T-helper 2 cell treated with Interferon-gamma antibody and Interleukin-4, amounts not matched to agents 5 μg/mL and 100 μg/mL, for 36 hours (primary cell): ENCODE measurements around the gene LRRC10B.
"Not testable (repeated sequence)": the region's sequence is repeated elsewhere in the genome, so short reads cannot be mapped to it uniquely, and the experiment has no call there.

Source experiments
- DNase-seq: peaks from one replicate; pipeline ENCODE4 v3.0.0; 2021; ENCODE audit warnings: low spot score
- H3K27ac Mint-ChIP-seq: one replicate; pipeline ENCODE4 v1.8.0; 2021; ENCODE audit warnings: mild to moderate bottlenecking, mixed read lengths
- H3K27me3 Mint-ChIP-seq: one replicate; pipeline ENCODE4 v1.8.0; 2021; ENCODE audit warnings: low read depth, mixed read lengths
- H3K36me3 Mint-ChIP-seq: one replicate; pipeline ENCODE4 v1.8.0; 2021; ENCODE audit warnings: low read depth, mixed read lengths
- H3K4me1 Mint-ChIP-seq: one replicate; pipeline ENCODE4 v1.8.0; 2021; ENCODE audit warnings: low read depth, mixed read lengths
- H3K4me3 Mint-ChIP-seq: one replicate; pipeline ENCODE4 v1.8.0; 2022; ENCODE audit warnings: mild to moderate bottlenecking, moderate library complexity, mixed read lengths
- H3K9me3 Mint-ChIP-seq: one replicate; pipeline ENCODE4 v1.8.0; 2021; ENCODE audit warnings: mixed read lengths

The LRRC10B gene

GRCh38 chr11:61507962-61508861, at the start of gene LRRC10B:
LRRC10B (plus strand) TSS chr11:61508749; CDS start chr11:61508999, 250 bp downstream.
- H3K36me3 Mint-ChIP-seq, result no peaks in the 10 kb centered on the region
- peaks cover 45% of the 10 kb centered on the region for H3K27me3 Mint-ChIP-seq
- H3K27ac Mint-ChIP-seq, result no peak within 1 kb of the TSS
- H3K4me3 Mint-ChIP-seq, result peak within 1 kb of the TSS; percentile 69
- peaks cover 13% of the 10 kb centered on the region for H3K4me1 Mint-ChIP-seq
- peak; percentile 34 for DNase-seq
- H3K9me3 Mint-ChIP-seq, result no peaks in the 10 kb centered on the region

- Mint-ChIP-seq H3K9me3 (no peaks in the 10 kb centered on the region), H3K4me3 (no peak overlapping the region), H3K27me3 (no peaks in the 10 kb centered on the region), H3K4me1 (no peaks in the 10 kb centered on the region), H3K36me3 (peaks cover 6% of the 10 kb centered on the region), H3K27ac (no peak overlapping the region)
- no peak for DNase-seq
Observed at GRCh38 chr11:61460474-61460881, 48.1 kb upstream of the LRRC10B start.

- no peaks in the 10 kb centered on the region for H3K9me3 Mint-ChIP-seq
- no peaks in the 10 kb centered on the region for H3K4me1 Mint-ChIP-seq
- H3K4me3 Mint-ChIP-seq, result no peak overlapping the region
- DNase-seq, result no peak
- H3K27ac Mint-ChIP-seq, result no peak overlapping the region
- H3K36me3 Mint-ChIP-seq, result peaks cover 3% of the 10 kb centered on the region
- no peaks in the 10 kb centered on the region for H3K27me3 Mint-ChIP-seq
Observed at GRCh38 chr11:61460986-61461385, 47.6 kb upstream of the LRRC10B start.

GRCh38 chr11:61467602-61468001, 40.9 kb upstream of the LRRC10B start:
- not testable (repeated sequence) for H3K4me3 Mint-ChIP-seq, H3K36me3 Mint-ChIP-seq, H3K27me3 Mint-ChIP-seq, H3K4me1 Mint-ChIP-seq, DNase-seq, H3K27ac Mint-ChIP-seq, H3K9me3 Mint-ChIP-seq

GRCh38 chr11:61468002-61468401, 40.5 kb upstream of the LRRC10B start:
- Mint-ChIP-seq H3K9me3 (no peaks in the 10 kb centered on the region), H3K4me3 (no peak overlapping the region), H3K27ac (no peak overlapping the region), H3K27me3 (no peaks in the 10 kb centered on the region), H3K4me1 (peaks cover 5% of the 10 kb centered on the region), H3K36me3 (peaks cover 6% of the 10 kb centered on the region)
- DNase-seq, result no peak

- no peak for DNase-seq
- Mint-ChIP-seq H3K36me3 (peaks cover 10% of the 10 kb centered on the region), H3K9me3 (no peaks in the 10 kb centered on the region), H3K4me3 (no peak overlapping the region), H3K27me3 (no peaks in the 10 kb centered on the region), H3K4me1 (peaks cover 5% of the 10 kb centered on the region), H3K27ac (no peak overlapping the region)
Observed at GRCh38 chr11:61472282-61472681, 36.3 kb upstream of the LRRC10B start.

GRCh38 chr11:61472868-61473267, 35.7 kb upstream of the LRRC10B start:
- Mint-ChIP-seq H3K36me3 (peaks cover 5% of the 10 kb centered on the region), H3K27ac (no peak overlapping the region), H3K4me3 (no peak overlapping the region), H3K9me3 (no peaks in the 10 kb centered on the region), H3K27me3 (no peaks in the 10 kb centered on the region), H3K4me1 (peaks cover 5% of the 10 kb centered on the region)
- DNase-seq, result no peak

GRCh38 chr11:61473370-61474012, 35.1 kb upstream of the LRRC10B start:
- no peak overlapping the region for H3K4me3 Mint-ChIP-seq
- H3K36me3 Mint-ChIP-seq, result peaks cover 4% of the 10 kb centered on the region
- no peak for DNase-seq
- no peaks in the 10 kb centered on the region for H3K9me3 Mint-ChIP-seq
- no peak overlapping the region for H3K27ac Mint-ChIP-seq
- H3K27me3 Mint-ChIP-seq, result no peaks in the 10 kb centered on the region
- peaks cover 5% of the 10 kb centered on the region for H3K4me1 Mint-ChIP-seq

- H3K4me1 Mint-ChIP-seq, result peaks cover 5% of the 10 kb centered on the region
- no peak overlapping the region for H3K4me3 Mint-ChIP-seq
- no peak overlapping the region for H3K27ac Mint-ChIP-seq
- H3K27me3 Mint-ChIP-seq, result no peaks in the 10 kb centered on the region
- no peaks in the 10 kb centered on the region for H3K9me3 Mint-ChIP-seq
- no peak for DNase-seq
- H3K36me3 Mint-ChIP-seq, result peaks cover 4% of the 10 kb centered on the region
Observed at GRCh38 chr11:61474013-61474643, 34.4 kb upstream of the LRRC10B start.

GRCh38 chr11:61475433-61475832, 33.1 kb upstream of the LRRC10B start:
- peaks cover 4% of the 10 kb centered on the region for H3K36me3 Mint-ChIP-seq
- DNase-seq, result no peak
- no peaks in the 10 kb centered on the region for H3K27me3 Mint-ChIP-seq
- no peaks in the 10 kb centered on the region for H3K9me3 Mint-ChIP-seq
- H3K4me1 Mint-ChIP-seq, result peaks cover 5% of the 10 kb centered on the region
- no peak overlapping the region for H3K4me3 Mint-ChIP-seq
- no peak overlapping the region for H3K27ac Mint-ChIP-seq

GRCh38 chr11:61476371-61476770, 32.2 kb upstream of the LRRC10B start:
- Mint-ChIP-seq H3K27me3 (no peaks in the 10 kb centered on the region), H3K9me3 (no peaks in the 10 kb centered on the region), H3K4me1 (no peaks in the 10 kb centered on the region), H3K36me3 (peaks cover 4% of the 10 kb centered on the region), H3K27ac (no peak overlapping the region), H3K4me3 (no peak overlapping the region)
- DNase-seq, result no peak

- no peak overlapping the region for H3K4me3 Mint-ChIP-seq
- H3K9me3 Mint-ChIP-seq, result no peaks in the 10 kb centered on the region
- DNase-seq, result no peak
- no peaks in the 10 kb centered on the region for H3K4me1 Mint-ChIP-seq
- peaks cover 4% of the 10 kb centered on the region for H3K36me3 Mint-ChIP-seq
- no peaks in the 10 kb centered on the region for H3K27me3 Mint-ChIP-seq
- no peak overlapping the region for H3K27ac Mint-ChIP-seq
Observed at GRCh38 chr11:61477126-61477525, 31.4 kb upstream of the LRRC10B start.

- Mint-ChIP-seq H3K27me3 (no peaks in the 10 kb centered on the region), H3K4me1 (no peaks in the 10 kb centered on the region), H3K9me3 (no peaks in the 10 kb centered on the region), H3K36me3 (peaks cover 4% of the 10 kb centered on the region), H3K27ac (no peak overlapping the region), H3K4me3 (no peak overlapping the region)
- DNase-seq, result peak; percentile 27
Observed at GRCh38 chr11:61477727-61478148, 30.8 kb upstream of the LRRC10B start.
